AG08395 (cell line): ENCODE results near the gene CA6.
"Not testable (repeated sequence)": the region's sequence is repeated elsewhere in the genome, so short reads cannot be mapped to it uniquely, and the experiment has no call there.

Experiments used
- DNase-seq: peaks from one replicate; pipeline ENCODE4 v3.0.0; 2012; ENCODE audit warnings: mixed read lengths, low spot score

CA6 gene

GRCh38 chr1:8945568-8945967, at the start of gene CA6:
Gene CA6, plus strand, starts transcription at chr1:8945868. Its CDS starts 19 bp downstream, at chr1:8945887.
- DNase-seq: no peak

- not testable (repeated sequence) for DNase-seq
Observed at GRCh38 chr1:8896775-8897174, 48.9 kb upstream of the CA6 start.

GRCh38 chr1:8897505-8897904, 48.2 kb upstream of the CA6 start:
- not testable (repeated sequence) for DNase-seq

- not testable (repeated sequence) for DNase-seq
Observed at GRCh38 chr1:8898418-8898817, 47.2 kb upstream of the CA6 start.

- DNase-seq: no peak
Observed at GRCh38 chr1:8899046-8899445, 46.6 kb upstream of the CA6 start.

GRCh38 chr1:8900684-8901083, 45.0 kb upstream of the CA6 start:
- not testable (repeated sequence) for DNase-seq

- DNase-seq: peak; percentile 35
Observed at GRCh38 chr1:8902765-8903164, 42.9 kb upstream of the CA6 start.

GRCh38 chr1:8903410-8903809, 42.3 kb upstream of the CA6 start:
- DNase-seq: peak; percentile 32

- DNase-seq: peak; percentile 96
Observed at GRCh38 chr1:8903908-8904650, 41.6 kb upstream of the CA6 start.

GRCh38 chr1:8905582-8906191, 40.0 kb upstream of the CA6 start:
- DNase-seq: peak; percentile 61

GRCh38 chr1:8908388-8909151, 37.1 kb upstream of the CA6 start:
- no peak for DNase-seq

- DNase-seq: no peak
Observed at GRCh38 chr1:8910331-8910730, 35.3 kb upstream of the CA6 start.

- no peak for DNase-seq
Observed at GRCh38 chr1:8910914-8911313, 34.8 kb upstream of the CA6 start.

GRCh38 chr1:8911416-8912309, 34.0 kb upstream of the CA6 start:
- no peak for DNase-seq

- no peak for DNase-seq
Observed at GRCh38 chr1:8913457-8913856, 32.2 kb upstream of the CA6 start.

GRCh38 chr1:8914466-8914865, 31.2 kb upstream of the CA6 start:
- DNase-seq: no peak

- DNase-seq: no peak
Observed at GRCh38 chr1:8915446-8915845, 30.2 kb upstream of the CA6 start.

- DNase-seq: not testable (repeated sequence)
Observed at GRCh38 chr1:8917536-8917935, 28.1 kb upstream of the CA6 start.

- DNase-seq: no peak
Observed at GRCh38 chr1:8922962-8923361, 22.7 kb upstream of the CA6 start.

- DNase-seq: no peak
Observed at GRCh38 chr1:8925406-8925805, 20.3 kb upstream of the CA6 start.

GRCh38 chr1:8925960-8926359, 19.7 kb upstream of the CA6 start:
- no peak for DNase-seq
